GM12864 (cell line): ENCODE measurements around the gene FNDC5.
"Not testable (repeated sequence)": the region's sequence is repeated elsewhere in the genome, so short reads cannot be mapped to it uniquely, and the experiment has no call there.

Experiments
- DNase-seq: peaks from one replicate; pipeline ENCODE4 v3.0.0-alpha.2; 2011; ENCODE audit warnings: low read depth
- H3K4me3 ChIP-seq: 2 replicates; pipeline ENCODE4 v1.5.1; 2011; ENCODE audit warnings: mild to moderate bottlenecking, low read depth, low read length, control low read depth
- TF ChIP-seq, protein P1 (sequence below): IDR thresholded peaks from 2 replicates; pipeline ENCODE4 v1.5.1; 2011; ENCODE audit warnings: low read depth, mild to moderate bottlenecking, moderate library complexity, low read length, control low read depth, inconsistent platforms; ENCODE audit errors: missing control alignments

Gene FNDC5

DNA sequence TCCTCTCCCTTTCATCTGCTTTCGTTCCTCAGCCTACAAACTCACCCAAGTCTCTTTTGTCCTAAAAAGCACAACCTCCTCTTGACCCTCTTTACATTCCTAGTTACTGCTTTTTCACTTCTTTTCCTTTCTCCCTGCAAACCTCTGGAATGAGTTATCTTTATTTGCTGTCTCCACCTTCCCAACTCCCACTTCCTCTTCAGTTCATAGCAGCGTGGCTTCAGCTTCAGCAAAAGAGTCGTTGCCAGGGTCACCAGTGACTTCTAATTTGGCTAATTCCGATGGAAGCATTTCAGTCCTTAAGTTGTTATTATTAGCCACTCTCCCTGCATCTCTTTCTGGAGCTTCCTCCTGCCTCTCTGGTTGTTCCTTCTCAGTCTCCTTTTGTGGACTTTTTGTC lies 36.7 kb upstream of the FNDC5 start:
- H3K4me3 ChIP-seq = no peak overlapping the region
- DNase-seq = no peak
- TF ChIP-seq, protein P1, sequence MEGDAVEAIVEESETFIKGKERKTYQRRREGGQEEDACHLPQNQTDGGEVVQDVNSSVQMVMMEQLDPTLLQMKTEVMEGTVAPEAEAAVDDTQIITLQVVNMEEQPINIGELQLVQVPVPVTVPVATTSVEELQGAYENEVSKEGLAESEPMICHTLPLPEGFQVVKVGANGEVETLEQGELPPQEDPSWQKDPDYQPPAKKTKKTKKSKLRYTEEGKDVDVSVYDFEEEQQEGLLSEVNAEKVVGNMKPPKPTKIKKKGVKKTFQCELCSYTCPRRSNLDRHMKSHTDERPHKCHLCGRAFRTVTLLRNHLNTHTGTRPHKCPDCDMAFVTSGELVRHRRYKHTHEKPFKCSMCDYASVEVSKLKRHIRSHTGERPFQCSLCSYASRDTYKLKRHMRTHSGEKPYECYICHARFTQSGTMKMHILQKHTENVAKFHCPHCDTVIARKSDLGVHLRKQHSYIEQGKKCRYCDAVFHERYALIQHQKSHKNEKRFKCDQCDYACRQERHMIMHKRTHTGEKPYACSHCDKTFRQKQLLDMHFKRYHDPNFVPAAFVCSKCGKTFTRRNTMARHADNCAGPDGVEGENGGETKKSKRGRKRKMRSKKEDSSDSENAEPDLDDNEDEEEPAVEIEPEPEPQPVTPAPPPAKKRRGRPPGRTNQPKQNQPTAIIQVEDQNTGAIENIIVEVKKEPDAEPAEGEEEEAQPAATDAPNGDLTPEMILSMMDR = no peak

DNA sequence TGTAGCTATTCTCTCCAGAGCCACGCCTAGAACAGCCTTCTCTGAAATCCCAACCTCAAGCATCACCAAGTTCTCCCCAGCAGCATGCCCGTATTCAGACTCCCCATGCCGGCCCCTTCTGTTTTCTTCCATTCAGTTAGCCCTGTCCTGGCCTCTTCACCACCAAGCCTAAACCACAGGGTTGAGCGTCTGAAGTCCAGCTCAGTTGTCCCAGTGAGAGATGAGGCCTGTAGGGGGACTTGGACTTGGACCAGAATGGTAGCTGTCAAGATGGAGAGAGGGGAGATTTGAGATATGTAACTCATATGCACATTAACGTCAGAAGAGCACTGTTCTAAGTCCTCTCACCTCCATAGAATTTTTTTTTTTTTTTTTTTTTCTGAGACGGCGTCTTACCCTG lies 35.9 kb upstream of the FNDC5 start:
- DNase-seq = no peak
- no peak overlapping the region for H3K4me3 ChIP-seq
- TF ChIP-seq, protein P1 = no peak

DNA sequence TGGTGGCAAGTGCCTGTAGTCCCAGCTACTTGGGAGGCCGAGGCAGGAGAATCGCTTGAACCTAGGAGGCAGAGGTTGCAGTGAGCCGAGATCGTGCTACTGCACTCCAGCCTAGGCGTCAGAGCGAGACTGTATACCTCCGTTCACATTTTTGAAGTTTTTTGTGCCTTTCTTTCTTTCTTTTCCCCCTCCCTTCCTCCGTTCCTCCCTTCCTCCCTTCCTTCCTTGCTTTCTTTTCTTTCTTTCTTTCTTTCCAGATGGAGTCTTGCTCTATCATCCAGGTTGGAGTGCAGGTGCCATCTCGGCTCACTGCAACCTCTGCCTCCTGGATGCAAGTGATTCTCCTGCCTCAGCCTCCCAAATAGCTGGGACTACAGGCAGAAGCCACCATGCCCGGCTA lies 34.9 kb upstream of the FNDC5 start:
- H3K4me3 ChIP-seq, DNase-seq: not testable (repeated sequence)

DNA sequence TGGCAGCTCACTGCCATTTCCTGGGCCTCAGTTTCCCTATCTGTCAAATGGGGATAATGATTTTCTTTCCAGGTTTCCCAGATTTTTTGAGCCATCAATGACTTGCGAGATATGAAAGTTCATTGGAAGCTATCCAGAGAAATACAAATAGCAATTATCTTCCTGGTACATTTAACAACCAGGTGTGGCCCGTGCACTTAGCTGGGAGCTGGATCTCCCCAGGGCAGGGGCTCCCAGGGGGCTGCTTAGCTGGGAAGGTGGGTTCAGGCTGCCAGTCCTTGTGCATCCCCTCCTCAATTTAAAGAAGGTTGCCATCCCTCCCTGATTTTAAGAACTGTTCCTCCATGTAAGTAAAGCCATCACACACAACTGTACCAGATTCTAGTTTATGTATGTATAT lies 34.1 kb upstream of the FNDC5 start:
- DNase-seq = no peak
- TF ChIP-seq, protein P1 = no peak
- H3K4me3 ChIP-seq = no peak overlapping the region

DNA sequence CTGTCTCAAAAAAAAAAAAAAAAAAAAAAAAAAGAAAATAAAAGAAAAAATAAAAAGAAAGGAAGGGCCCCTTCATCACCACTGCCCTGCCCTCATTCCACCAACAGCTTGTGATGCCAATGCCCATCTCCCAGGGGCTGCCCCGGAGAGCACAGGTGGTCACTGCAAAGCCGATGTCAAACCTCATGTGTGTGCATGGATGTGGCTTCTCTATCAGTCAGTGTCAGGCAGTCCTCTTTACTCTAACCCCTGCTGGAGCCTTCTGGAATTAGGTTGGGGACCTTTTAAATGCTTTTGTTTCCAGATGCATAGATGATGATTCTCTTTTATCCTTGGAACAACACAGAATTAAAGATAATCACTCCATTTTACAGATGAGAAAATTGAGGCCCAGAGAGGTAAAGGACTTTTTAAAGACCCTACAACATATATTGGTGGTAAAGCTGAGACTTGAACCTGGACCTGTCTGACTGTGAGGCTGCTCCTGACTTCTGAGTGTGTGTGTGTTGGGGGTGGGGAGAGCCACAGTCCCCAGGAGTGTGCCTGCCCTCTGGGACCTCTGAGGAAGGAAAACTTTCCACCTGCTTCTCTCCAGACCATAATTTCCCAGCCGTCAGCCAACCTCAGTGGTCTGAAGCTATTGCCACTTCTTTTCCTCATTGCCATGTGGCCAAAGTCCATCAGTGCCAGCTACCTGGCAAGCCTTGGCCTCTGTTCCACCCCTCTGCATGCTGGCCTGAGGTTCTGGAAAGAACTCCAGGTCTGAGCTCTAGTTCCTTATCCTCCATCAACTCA lies 33.5 kb upstream of the FNDC5 start:
- TF ChIP-seq, protein P1 = no peak
- no peak for DNase-seq
- H3K4me3 ChIP-seq = no peak overlapping the region

DNA sequence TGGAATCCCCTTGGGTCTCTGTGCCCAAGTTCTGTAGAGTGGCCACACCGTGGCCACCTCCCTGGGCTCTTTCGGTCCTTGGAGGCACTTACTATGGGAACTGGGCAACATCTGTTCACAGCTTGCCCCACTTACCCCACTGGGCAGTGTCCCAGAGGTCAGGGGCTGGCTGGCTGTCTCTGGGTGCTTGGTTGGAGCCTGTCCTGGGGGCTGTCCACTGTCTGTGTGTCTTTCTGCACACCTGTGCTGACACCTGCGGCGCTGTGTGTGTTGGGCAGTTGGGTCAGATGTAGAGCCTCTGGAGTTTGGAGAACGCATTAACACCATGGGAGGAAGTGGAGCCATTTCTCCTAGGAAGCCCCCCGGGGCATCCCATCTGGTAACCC lies 31.8 kb upstream of the FNDC5 start:
- H3K4me3 ChIP-seq = no peak overlapping the region
- TF ChIP-seq, protein P1 = no peak
- DNase-seq = no peak

DNA sequence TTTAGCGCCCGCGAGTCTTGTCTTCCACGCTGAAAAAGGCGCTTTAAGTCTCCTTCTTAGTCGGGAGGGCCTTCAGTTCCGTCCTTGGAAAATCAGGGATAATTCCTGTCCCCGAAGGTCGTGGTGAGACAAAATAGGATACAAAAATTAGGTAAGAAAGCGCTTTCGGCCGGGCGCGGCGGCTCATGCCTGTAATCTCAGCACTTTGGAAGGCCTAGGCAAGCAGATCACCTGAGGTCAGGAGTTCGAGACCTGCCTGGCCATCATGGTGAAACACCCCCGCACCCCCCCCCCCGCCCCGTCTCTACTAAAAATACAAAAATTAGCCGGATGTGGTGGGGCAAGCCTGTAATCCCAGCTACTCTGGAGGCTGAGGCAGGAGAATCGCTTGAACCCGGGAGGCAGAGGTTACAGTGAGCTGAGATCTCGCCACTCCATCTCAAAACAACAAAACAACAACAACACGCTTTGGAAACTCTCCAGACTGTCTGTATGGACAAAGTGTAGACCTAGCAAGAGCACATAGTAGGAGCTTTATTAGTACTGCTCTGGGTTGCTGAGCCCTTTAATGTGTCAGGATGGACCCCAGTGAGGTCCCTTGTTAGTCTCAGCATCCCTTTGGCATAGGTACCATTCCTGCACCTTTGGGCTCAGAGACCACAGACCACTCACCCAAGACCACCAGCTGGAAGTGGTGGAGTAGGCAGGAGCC lies 31.3 kb upstream of the FNDC5 start:
- H3K4me3 ChIP-seq = peak overlapping the region; percentile 28; the same call in 1 of the 2 replicates
- TF ChIP-seq, protein P1 = no peak
- no peak for DNase-seq
